GM06990 (cell line): ENCODE data around the gene VCL.
"Not testable (repeated sequence)": the region's sequence is repeated elsewhere in the genome, so short reads cannot be mapped to it uniquely, and the experiment has no call there.

Experiments
- DNase-seq: peaks from one replicate; pipeline ENCODE4 v3.0.0-alpha.2; 2011; ENCODE audit not compliant: insufficient read length; ENCODE audit errors: extremely low read depth
- H3K27me3 ChIP-seq: replicated peaks from 2 replicates; pipeline ENCODE4 v1.6.0; 2011; ENCODE audit warnings: low read length; ENCODE audit not compliant: control insufficient read depth, insufficient read depth
- H3K36me3 ChIP-seq: 2 replicates; pipeline ENCODE4 v1.5.1; 2011; ENCODE audit warnings: low read length; ENCODE audit not compliant: control insufficient read depth, insufficient read depth
- H3K4me3 ChIP-seq: replicated peaks from 2 replicates; pipeline ENCODE4 v1.5.1; 2011; ENCODE audit warnings: low read depth, mild to moderate bottlenecking, control low read depth, low read length
- CTCF ChIP-seq: IDR thresholded peaks from 2 replicates; pipeline ENCODE4 v1.5.1; 2011; ENCODE audit warnings: low read length, control low read depth, mild to moderate bottlenecking, inconsistent platforms; ENCODE audit not compliant: insufficient read depth, poor library complexity, severe bottlenecking

Gene VCL

GRCh38 chr10:73998623-73998928 lies 660 bp downstream of the VCL start:
- DNase-seq: no peak
- peak overlapping the region; percentile 92 for H3K4me3 ChIP-seq
- H3K36me3 ChIP-seq: no peaks in the 10 kb centered on the region
- TF ChIP-seq CTCF: no peak
- H3K27me3 ChIP-seq: no peaks in the 10 kb centered on the region

- no peak for TF ChIP-seq CTCF
- Histone ChIP-seq H3K27me3 (no peaks in the 10 kb centered on the region), H3K36me3 (no peaks in the 10 kb centered on the region), H3K4me3 (peak overlapping the region; percentile 92)
- DNase-seq: no peak
Observed at GRCh38 chr10:73998929-73999691, 1.2 kb downstream of the VCL start.

GRCh38 chr10:73999703-74000102 lies 1.8 kb downstream of the VCL start:
- H3K4me3 ChIP-seq: no peak overlapping the region; the same call in 1 of the 2 replicates
- DNase-seq: no peak
- TF ChIP-seq CTCF: no peak
- no peaks in the 10 kb centered on the region for H3K36me3 ChIP-seq
- H3K27me3 ChIP-seq: no peaks in the 10 kb centered on the region

- H3K4me3 ChIP-seq: not testable (repeated sequence)
Observed at GRCh38 chr10:74000244-74000643, 2.3 kb downstream of the VCL start.

GRCh38 chr10:74000892-74001669 lies 3.2 kb downstream of the VCL start:
- Histone ChIP-seq H3K36me3 (no peaks in the 10 kb centered on the region), H3K4me3 (no peak overlapping the region), H3K27me3 (no peaks in the 10 kb centered on the region)
- TF ChIP-seq CTCF: no peak
- DNase-seq: no peak

More at GRCh38 chr10:74000244-74000643, 2.3 kb downstream of the VCL start:
- H3K36me3 ChIP-seq, H3K27me3 ChIP-seq, DNase-seq: not testable (repeated sequence)

GRCh38 chr10:74006269-74006668 lies 8.4 kb downstream of the VCL start:
- Histone ChIP-seq H3K36me3 (no peaks in the 10 kb centered on the region), H3K27me3 (no peaks in the 10 kb centered on the region), H3K4me3 (no peak overlapping the region)
- DNase-seq: no peak
- no peak for TF ChIP-seq CTCF
